Hematopoietic multipotent progenitor cell treated with erythropoietin and hydrocortisone succinate and interleukin-3 and kit ligand, for 15 days (in vitro differentiated cells): Measurements from ENCODE around the gene LRRC37A3.
"Not testable (repeated sequence)": the region's sequence is repeated elsewhere in the genome, so short reads cannot be mapped to it uniquely, and the experiment has no call there.

Source experiments
- DNase-seq: peaks from one replicate; pipeline ENCODE4 v3.0.0-alpha.2; 2015; ENCODE audit warnings: low spot score

The LRRC37A3 gene

GRCh38 chr17:64834060-64834459 lies 85.2 kb downstream of the LRRC37A3 start:
- not testable (repeated sequence) for DNase-seq

GRCh38 chr17:64830631-64831040 lies 88.6 kb downstream of the LRRC37A3 start:
- DNase-seq: not testable (repeated sequence)

- not testable (repeated sequence) for DNase-seq
Measured at GRCh38 chr17:64829824-64830630, 89.3 kb downstream of the LRRC37A3 start.

- DNase-seq: not testable (repeated sequence)
Measured at GRCh38 chr17:64829068-64829467, 90.2 kb downstream of the LRRC37A3 start.

- DNase-seq: not testable (repeated sequence)
Measured at GRCh38 chr17:64818904-64819303, 100.4 kb downstream of the LRRC37A3 start.

- not testable (repeated sequence) for DNase-seq
Measured at GRCh38 chr17:64815833-64816198, 103.5 kb downstream of the LRRC37A3 start.

- not testable (repeated sequence) for DNase-seq
Measured at GRCh38 chr17:64814993-64815832, 104.1 kb downstream of the LRRC37A3 start.

GRCh38 chr17:64808178-64808977 lies 110.9 kb downstream of the LRRC37A3 start:
- not testable (repeated sequence) for DNase-seq
